Left cardiac atrium (tissue), 4 donors: ENCODE data around the gene WFS1. TPM values are rescaled to one million over a fixed set of nuclear protein-coding genes. Genes with fewer than 3 reads are reported as not detected.

ENCODE experiments used
- ATAC-seq, 2 donors: fragments of 200-7000 bp; cut with Tn5 transposase; one replicate each; pipeline ENCODE4 v1.9.1; 2020; ENCODE audit warnings: mild to moderate bottlenecking in 2 of 2, moderate library complexity in 2 of 2
- DNase-seq: peaks from one replicate; pipeline ENCODE4 v3.0.0-alpha.2; 2020
- intact Hi-C, 2 donors: fragments of 100-400 bp; cut with DNase I; formaldehyde crosslinking; loops; one replicate each; pipeline versions ENCODE4 v1.14.1 to v1.15.1; 2022 to 2023
- total RNA-seq, 2 donors: library from RNA; stranded (reverse); fragmentation: NEBNext Ultra II Directional; extraction: Animal tissue kit (Norgen Biotek cat#: 25700); gene quantifications; one replicate each; pipeline ENCODE4 v1.2.1, GENCODE V29; 2021
- donor health status: DM: no; HTN: yes; CAD: no.
- donor health status: DM: no; HTN: yes; CAD: no; lungs with severe emphysema.
- donor health status: DM: yes; HTN: yes; CAD: no.
- donor health status: Dilated cardiomyopathy.

The WFS1 gene
- total RNA-seq, 2 donors from 2014 or later = 66.0 to 68.0 TPM

DNA sequence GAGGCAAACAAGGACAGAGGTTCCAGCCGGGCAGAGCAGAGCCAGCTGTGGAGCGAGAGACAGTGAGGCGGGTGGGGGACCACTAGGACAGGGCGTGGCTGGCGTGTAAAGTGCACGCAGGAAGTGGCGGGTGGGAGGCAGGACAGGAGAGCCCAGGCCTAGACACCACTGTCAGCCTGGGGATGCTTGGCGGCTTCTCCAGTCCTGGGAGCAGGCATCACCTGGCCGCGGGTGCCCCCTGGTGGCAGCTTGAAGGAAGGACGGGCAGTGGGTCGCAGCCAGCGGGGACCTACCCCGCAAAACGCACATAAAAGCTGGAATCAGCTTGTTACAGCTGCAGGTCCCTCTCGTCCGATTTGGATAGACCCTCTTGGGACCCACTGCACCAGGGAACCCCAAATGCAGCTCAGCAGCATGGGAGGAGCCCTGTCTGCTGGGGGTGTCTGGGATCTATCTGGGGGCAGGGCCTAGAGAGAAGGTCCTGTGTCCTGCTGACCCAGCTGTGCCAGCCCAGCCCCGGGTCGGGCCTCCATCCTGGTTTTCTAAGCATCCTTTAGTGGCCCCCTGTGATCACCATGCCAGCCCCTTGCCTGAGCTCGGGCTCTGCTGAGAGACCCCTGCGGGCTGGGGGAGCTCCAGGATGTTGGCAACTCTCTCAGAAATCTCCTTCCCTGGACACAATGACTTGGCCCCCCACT, 57.7 kb downstream of the WFS1 start:
- intact Hi-C loops = loop anchor here (1.0 to 5.0 kb wide), 2 partner anchors 65 to 77 kb away; no protein-coding TSS in a partner anchor
- peak; percentile 82 for DNase-seq
- peak; percentile 80 to 83 for ATAC-seq

DNA sequence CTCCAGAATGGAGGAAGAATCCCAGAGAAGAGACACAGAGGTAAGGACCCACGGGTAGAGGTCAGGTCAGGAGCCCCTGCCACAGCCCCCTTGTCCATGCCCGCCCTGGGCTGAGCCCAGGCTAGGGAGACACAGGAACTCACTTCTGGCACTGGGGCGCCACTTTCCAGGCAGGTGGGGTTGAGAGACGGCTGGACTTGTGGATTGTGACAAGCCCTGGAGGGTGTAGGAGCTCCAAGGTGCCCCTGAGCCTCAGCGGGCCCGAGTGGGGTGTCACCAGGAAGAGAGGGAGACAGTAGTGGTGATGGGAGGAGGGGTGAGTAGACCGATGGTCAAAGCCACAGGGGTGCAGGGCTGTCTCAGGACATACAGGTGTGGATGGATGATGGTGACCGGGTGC, 58.9 kb downstream of the WFS1 start:
- intact Hi-C loops = loop anchor here in 1 of 2 donors (5.0 kb wide), 1 partner anchor 66 kb away; no protein-coding TSS in a partner anchor
- DNase-seq (no peak), ATAC-seq (no peak)

DNA sequence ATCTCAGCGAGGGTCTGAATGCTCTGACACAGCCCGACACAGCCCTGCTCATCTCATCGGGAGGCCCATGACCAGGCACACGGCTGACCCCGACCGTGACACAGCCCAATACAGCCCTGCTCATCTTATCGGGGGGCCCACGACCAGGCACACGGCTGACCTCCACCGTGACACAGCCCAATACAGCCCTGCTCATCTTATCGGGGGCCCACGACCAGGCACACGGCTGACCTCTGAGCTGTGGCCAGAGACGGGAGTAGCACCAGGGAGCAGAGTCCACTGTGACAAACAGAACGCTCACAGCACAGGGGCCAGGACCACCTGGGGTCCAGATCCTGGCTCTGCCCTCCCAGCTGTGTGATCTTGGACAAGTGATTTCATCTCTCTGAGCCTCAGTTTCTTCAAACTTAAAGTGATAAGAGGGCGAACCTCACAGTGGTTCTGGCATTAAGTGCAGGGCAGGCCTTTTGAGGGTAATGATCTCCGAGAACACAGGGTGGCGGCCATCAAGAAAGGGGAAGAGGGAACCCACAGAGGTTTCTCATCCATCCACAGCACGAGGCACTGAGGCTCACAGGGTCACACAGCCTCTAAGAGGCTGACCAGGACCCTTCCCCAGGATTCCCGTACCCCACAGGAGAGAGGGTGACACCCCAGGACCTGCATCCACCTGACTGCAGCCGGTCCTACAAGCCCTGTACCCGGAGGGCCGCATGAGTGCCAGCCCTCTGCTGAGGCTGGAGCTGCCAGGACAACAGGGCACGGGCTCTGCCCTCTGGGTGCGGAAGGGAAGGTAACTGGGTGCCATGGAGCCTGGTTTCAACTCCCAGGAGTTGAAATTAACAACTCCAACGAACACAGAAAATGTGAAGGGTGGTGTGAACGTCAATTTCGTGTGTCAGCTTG, 60.1 kb downstream of the WFS1 start:
- intact Hi-C loops = loop anchor here (5.0 kb wide), 2 partner anchors 67 to 218 kb away; no protein-coding TSS in a partner anchor
- ATAC-seq (no peak), DNase-seq (no peak)

DNA sequence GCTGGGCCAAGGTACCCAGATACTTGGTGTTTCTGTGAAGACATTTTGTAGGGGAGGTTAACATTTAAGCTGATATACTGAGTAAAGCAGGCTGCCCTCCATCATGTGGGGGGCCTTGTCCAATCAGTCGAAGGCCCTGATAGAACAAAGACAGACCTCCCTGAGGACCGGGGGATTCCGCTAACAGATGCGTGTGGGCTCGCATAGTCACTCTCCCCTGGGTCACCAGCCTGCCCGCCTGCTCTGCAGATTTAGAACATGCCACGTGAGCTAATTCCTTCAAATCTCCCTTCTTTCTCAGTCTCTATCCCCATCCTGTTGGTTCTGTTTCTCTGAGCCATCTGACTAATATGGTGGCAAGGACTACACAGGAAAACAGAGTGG, 60.7 kb downstream of the WFS1 start:
- intact Hi-C loops = loop anchor here in 1 of 2 donors (5.0 kb wide), 1 partner anchor 217 kb away; no protein-coding TSS in a partner anchor
- DNase-seq (no peak), ATAC-seq (no peak)

DNA sequence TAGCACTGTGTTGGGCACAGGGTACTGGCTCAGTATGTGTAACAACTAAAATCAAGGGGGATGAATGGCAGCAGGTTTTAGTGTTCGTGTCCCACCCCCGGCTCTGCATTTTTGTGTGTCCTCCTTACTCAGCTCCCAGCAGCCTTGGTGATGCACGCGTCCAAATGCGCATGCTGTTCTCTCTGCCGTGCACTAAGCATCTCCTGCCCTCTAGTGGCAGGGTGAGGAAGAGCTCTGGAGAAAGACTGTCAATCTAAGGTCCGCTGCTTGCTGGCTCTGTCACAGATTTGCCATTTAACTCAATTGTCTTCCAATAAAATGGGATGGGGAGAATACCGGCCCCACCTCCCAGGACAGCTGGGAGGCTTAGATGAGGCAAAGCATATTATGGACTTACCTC, 61.4 kb downstream of the WFS1 start:
- no peak for DNase-seq
- no peak for ATAC-seq
- intact Hi-C loops = loop anchor here in 1 of 2 donors (5.0 kb wide), 1 partner anchor 216 kb away; no protein-coding TSS in a partner anchor

DNA sequence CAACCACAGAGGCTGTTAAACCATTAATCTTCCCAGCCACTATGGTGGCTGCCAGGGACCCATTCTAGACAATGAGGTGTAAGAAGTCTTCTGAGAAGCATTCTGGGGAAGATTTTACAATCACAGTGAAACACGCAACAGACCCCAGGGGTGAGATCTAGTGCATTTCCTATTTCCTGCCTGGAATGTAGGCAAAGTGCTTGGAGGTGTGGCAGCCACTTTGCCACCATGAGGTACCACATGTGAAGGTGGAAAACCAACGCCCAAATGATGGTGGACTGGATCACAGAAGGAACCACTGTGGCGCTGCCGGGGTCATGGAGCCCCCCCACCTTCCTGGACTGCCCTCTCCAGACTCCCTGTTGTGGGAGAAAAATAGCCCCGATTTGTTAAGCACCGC, 61.8 kb downstream of the WFS1 start:
- no peak for DNase-seq
- no peak for ATAC-seq
- intact Hi-C loops = loop anchor here in 1 of 2 donors (5.0 kb wide), 1 partner anchor 216 kb away; no protein-coding TSS in a partner anchor

DNA sequence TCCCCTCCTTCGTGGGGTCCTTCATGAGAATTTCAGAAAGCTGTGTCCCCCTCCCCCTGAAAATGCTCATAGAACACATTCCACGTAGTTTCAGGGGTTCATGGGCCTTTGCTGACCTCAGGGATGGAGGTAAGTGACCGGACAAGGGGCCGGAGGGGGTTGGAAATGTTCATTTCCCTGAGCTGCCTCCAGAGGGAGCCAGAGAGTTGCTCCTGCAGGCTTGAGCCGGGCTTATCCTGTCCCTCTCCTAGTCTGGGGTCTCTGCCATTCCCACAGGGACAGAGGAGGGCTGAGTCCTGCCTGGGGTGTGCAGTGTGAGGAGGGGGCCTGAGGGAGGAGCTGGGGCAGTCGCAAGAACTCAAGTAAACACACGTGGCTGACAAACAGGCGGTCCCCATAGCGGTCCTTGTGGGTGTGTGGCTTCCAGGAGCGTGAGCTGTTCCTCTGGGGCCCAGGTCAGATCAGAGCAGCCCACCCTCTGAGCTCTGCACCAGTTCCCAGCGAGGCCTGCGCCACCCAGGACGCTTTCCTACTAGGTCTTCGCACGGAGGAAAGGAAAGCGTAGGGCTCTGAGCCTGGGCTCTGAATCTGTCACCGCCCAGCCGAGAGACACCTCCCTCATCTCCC, 62.5 kb downstream of the WFS1 start:
- no peak for DNase-seq
- no peak for ATAC-seq
- intact Hi-C loops = loop anchor here in 1 of 2 donors (5.0 kb wide), 1 partner anchor 215 kb away; no protein-coding TSS in a partner anchor

DNA sequence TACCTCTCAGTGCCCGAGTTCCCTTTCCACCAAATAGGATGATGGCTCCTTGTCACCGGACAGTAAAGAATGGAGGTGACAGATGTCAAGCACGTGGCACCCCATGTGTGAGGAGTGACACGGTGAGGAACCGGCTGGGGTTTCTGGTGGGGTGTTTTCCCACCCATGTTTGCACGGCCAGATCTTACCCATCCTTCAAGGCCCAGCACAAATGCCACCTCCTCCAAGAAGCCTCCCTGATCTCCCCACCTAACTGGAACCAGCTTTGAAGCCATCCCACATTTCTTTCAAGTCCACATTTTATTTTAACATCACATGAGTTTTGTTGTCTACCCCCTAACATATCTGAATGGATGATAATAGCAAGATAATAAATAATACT, 63.0 kb downstream of the WFS1 start:
- intact Hi-C loops = loop anchor here in 1 of 2 donors (5.0 kb wide), 1 partner anchor 215 kb away; no protein-coding TSS in a partner anchor
- DNase-seq (no peak), ATAC-seq (no peak)

DNA sequence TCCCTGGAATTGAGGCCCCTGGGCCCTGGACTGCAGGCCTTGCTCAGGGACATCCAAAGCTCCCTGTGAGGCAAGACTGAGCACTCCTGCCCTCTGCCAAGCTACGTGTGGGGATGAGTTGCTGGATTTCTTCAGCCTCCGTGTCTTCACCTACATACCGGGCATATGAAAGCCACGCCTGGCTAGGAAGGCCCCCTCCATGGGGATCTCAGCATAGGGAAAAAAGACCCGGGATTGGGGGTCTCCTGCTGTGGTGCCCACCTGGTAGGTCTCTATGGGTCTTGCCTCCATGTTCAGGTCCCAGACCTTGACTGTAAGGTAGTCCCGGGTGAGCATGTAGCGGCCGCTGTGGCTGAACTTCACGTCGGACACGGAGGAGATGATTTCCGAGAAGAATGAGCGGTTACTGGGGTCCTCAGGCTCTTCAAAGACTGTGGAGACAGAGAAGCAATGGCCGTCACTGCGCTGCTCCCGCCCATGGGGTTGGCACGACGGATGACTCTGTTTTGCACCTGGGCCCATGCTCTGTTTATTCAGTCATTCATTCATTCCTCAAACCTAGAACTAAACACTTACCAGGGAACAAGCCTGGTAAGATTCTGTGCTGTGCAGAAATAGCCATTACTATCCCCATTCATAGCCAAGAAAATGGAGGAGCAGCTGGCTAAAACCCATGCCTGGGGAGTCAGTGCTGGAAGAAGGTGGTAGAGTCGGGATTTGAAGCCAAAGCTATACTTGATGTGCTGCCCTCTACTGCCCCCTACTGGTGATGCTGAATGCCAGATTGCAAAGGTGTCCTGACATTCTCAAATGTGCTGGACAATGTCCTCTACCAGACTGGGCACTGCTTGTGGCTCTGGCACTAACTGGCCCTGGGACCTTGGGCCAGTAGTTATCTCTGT, 63.9 kb downstream of the WFS1 start:
- ATAC-seq = no peak
- DNase-seq = no peak
- intact Hi-C loops = loop anchor here in 1 of 2 donors (5.0 kb wide), 1 partner anchor 214 kb away; no protein-coding TSS in a partner anchor

DNA sequence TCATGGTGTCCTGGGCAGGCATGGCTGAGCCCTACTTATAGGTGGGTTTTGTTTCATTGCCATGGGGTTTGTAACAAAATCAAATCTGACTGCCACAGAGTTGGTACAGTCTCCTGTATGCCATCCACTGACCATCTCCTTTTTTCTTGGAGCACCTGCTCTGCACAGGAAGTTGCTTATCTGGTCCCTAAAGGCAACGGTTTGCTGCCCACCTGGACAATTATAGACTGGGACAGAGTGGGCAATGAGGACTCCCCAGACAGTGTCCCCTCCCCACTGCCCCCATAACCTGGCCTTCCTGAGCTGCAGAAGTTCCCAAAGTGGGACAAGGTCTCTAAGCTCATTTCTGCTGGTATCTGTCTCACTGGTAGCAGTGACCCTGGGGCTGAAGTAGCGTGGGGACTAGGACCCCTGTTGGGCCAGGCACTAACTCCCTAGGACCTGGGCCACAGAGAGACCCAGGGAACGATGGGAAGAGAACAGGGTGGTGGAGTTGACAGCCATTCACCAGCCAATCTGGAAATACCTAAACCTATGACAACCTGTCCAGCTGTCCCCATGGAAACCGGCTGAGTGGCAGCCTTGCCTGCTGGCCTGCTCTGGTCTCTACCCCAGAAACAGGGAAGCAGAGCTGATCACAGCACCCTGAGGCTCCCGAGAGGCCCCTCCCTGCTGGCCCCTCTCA, 64.7 kb downstream of the WFS1 start:
- ATAC-seq (no peak), DNase-seq (no peak)
- intact Hi-C loops = loop anchor here in 1 of 2 donors (5.0 kb wide), 1 partner anchor 213 kb away; no protein-coding TSS in a partner anchor

DNA sequence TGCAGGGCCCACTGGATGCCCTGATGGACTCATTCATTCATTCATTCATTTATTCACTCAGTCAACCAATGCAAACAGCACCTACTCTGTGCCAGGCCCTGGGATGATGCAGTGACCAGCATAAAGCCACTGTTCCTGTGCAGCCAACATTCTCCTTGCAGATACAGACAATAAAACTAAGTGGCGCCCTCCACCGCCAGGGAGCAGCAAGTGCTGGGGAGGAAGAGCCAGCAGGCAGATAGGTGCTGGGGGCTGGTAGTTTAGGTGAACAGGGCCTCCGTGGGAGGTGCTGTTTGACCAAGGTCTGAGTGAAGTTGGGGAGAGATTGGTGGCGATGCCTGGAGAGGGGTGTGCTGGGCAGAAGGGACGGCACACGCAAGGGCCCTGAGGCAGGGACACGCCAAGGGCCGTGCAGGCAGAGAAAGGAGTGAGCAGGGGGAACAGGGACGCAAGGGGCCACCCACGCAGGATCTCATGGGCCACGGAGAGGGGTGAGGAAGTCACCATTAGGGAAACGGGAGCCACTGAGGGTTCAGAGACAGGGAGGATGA, 65.5 kb downstream of the WFS1 start:
- DNase-seq = no peak
- ATAC-seq = no peak
- intact Hi-C loops = loop anchor here in 1 of 2 donors (5.0 kb wide), 1 partner anchor 212 kb away; no protein-coding TSS in a partner anchor

DNA sequence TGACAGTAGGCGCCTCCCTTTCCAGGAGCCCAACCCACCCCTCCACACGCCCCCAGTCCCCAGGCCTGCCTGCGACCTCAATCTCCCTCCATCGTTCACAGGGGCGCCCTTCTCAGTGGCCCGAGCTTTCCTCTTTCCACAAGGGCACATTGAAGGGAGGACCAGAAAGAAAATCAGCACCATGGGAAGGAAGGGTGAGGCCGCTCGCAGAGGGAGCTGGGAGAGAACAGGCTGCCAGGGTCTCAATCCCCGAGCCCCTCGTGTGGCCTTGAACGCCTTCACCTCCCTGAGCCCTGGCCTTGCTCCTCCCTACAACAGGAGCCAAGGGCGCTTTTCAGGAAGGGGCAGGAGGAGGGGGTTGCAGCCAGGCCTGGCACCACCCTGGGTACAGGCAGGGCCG, 66.5 kb downstream of the WFS1 start:
- no peak for ATAC-seq
- intact Hi-C loops = loop anchor here in 1 of 2 donors (5.0 kb wide), 1 partner anchor 211 kb away; no protein-coding TSS in a partner anchor
- DNase-seq = no peak

DNA sequence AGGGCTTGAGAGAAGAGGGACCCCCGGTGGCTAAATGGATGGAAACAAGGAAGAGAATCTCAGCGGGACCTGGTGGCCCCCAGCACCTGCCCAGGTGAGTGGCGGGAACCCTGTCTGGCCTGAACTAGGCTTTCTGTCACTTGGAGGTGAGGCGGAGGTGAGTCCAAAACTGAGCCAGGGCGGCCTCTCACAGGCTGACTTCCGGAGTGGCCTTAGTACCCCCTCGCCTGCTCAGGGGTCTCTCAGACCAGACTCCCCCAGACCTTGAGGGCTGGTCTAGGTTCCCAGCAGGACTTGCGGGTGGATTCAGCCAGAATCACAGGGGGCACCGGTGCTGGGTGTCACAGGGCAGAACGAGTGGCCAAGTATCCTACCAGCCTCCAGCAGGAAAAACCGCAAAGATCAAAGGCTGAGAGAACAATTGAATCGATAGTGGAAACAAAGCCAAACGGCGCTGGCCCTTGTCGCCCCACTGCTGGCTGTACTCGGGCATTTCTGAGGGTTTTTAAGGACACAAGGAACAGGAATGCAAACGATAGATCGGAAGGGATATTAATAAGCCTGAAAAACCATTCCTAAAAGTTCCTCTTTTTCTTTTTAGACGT, 67.8 kb downstream of the WFS1 start:
- no peak for ATAC-seq

DNA sequence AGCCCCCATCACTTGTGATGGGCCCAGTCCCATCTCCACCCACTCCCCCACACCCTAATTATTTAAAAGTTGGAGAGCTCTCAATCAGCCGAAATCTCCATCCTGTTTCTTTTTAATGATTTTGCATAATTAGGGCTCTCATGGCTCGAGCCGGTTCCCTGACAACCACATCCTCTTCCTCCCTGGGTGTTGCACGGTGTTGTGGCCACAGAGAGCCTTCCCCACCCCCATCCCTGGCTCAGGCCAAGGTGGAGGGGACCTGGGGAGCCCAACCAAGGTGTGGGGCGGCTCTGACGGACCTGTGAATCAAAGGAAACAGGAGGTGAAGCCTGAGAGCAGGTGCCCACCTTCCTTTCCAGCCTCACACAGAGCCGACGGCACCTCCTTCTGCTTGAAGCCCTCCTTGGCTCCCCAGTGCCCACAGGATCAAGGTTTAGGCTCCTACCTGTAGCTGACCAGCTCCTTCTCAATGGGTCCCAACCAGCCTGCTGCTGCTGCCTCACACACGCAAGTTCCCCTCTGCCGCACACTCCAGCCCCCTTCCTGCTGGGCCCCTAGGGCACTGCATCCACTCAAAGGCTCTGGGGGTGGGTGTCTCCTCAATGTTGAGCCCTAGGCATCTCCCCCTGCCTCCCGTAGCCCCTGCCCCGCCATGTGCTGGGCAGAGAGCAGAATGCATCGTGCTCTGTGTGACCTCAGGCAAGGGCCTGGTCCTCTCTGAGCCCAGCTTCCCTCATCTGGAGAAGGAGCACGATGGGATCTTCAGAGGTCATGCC, 68.7 kb downstream of the WFS1 start:
- no peak for ATAC-seq
- intact Hi-C loops = loop anchor here in 1 of 2 donors (5.0 kb wide), 1 partner anchor 209 kb away; no protein-coding TSS in a partner anchor

More for the DNA sequence above, 67.8 kb downstream of the WFS1 start:
- intact Hi-C loops = loop anchor here in 1 of 2 donors (5.0 kb wide), 1 partner anchor 210 kb away; no protein-coding TSS in a partner anchor
- no peak for DNase-seq

DNA sequence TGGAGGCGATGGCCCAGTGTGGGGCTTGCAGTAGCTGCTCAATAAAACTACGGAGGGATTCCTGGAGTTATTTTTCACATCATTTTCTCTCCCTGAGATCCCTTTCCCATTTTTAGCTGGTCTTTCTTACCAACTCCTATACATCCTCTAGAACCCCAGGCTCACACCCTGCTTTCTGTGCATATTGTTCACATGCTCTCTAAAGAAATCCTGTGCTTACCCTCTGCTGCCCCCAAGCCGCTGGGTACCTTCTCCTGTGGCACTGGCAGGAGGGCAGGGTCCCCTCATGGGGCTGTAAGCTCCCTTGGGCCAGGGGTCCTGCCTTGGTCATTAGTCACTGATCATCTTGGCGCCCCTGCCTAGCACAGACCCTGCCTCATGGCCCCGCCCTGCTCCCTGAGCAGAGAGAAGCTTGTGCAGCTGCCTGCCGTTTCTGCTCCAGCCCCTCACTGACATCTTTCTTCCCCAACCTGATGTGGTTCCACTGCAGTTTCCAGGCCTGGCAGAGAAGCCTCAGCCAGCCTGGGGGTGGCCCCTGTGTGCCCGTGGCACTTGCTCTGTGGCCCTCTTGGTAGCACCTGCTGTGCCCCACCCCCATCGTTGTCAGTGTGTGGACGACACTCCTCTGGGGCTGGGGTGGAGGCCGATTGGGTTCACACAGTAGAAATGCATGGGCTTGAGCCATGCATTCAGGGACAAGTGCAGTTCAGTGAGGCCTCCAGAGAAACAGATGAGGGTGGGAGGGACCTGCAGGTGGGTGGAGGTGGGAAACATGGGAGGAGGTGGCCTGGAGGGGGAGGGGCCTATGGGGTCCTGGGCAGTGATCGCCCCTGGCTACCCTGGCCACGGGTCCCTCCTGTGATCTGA, 69.5 kb downstream of the WFS1 start:
- intact Hi-C loops = loop anchor here in 1 of 2 donors (5.0 kb wide), 1 partner anchor 208 kb away; no protein-coding TSS in a partner anchor
- no peak for ATAC-seq
- DNase-seq = no peak

More for the DNA sequence above, 68.7 kb downstream of the WFS1 start:
- no peak for DNase-seq
